ENCODE results near the gene PEX26. TPM values are rescaled to one million over a fixed set of nuclear protein-coding genes. Genes with fewer than 3 reads are reported as not detected.

Gene PEX26
- 10 to 100 TPM; 19.6 to 20.8 TPM for total RNA-seq
- polyA plus RNA-seq (2013, experiment 1 of 2): 23.6 TPM
- polyA plus RNA-seq (2013, experiment 2 of 2): 27.2 TPM
- 38.4 to 138 (median 89.2) reads per million in 172 experiments for total RNA-seq

DNA sequence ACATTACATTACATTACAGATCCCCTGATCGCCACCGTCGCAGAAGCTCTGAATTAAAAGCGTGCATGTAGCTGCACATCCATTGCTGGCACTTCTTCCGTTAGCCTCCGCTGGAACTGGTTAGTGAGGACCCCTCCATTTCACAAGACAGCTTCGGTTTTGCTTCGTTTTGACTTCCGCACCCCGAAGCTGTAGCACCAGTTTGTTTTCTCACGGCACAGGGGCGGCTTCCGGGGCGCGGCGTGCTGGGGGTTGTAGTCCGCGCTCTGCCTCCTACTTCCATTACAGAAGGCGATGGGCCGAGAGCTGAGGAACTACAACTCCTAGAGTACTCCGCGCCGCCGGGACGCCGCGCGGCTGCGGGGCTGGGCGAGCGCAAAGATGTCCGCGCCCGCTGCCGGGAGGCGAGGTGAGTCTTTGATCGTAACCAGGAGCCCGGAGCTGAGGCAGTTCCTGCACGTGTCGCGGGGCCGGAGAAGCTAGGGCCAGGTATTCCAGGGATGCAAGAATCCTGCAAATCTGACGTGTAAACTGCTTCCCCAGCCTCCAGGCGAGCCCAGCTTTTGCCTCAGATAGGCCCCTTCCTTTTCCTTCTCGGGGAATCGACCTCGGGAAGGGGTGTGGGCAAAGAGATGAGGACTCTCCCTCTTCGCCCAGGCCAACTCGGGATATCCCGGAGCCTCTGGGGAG lies at the start of gene PEX26:
Gene PEX26 (plus strand): TSS at position 352 of the 690 bp plus-strand sequence. CDS start 387 bp downstream, outside the sequence.
- H3K4me3 Mint-ChIP-seq: peak within 1 kb of the TSS; percentile 94
- H3K27me3 ChIP-seq (ENCODE audit: control insufficient read depth in 1 of 2, insufficient read depth in 2 of 2, low read length in 2 of 2): no peaks in the 10 kb centered on the region
- intact Hi-C loops (cut with DNase I, micrococcal nuclease): loop anchor here (1.0 to 5.0 kb wide), 9 partner anchors 73 to 1000 kb away; partner anchors contain the start of genes USP18 (in 2 of the 2), ATP6V1E1 (in 1 of the 2), BCL2L13 (in 1 of the 2) and IL17RA (in 1 of the 2)
- peaks cover 29% of the 10 kb centered on the region for H3K4me1 ChIP-seq (ENCODE audit: insufficient read depth, low read length)
- H3K27ac ChIP-seq (ENCODE audit: low read depth in 1 of 2, low read length in 2 of 2): peak within 1 kb of the TSS; percentile 62 to 86
- ATAC-seq (ENCODE audit: poor library complexity) (peak; percentile 98), DNase-seq (peak; percentile 91 to 97 (median 93))
- no peaks in the 10 kb centered on the region for H3K9me3 ChIP-seq (ENCODE audit: control insufficient read depth in 1 of 2, insufficient read depth in 1 of 2, low read length in 2 of 2)
- H3K27ac Mint-ChIP-seq: peak within 1 kb of the TSS; percentile 94
- peak within 1 kb of the TSS; percentile 97 for H3K4me3 ChIP-seq (ENCODE audit: low read length)
- POLR2A ChIA-PET: interaction anchor here (0.6 to 2.7 kb wide), 22 partner anchors 11 to 992 kb away, joined by 3 to 29 read pairs (median 6); partner anchors contain the start of genes BCL2L13, MICAL3, TUBA8 and USP18
- no peaks in the 10 kb centered on the region for H3K27me3 Mint-ChIP-seq
- CTCF ChIA-PET: interaction anchor here (1.0 to 5.0 kb wide), 3 partner anchors 74 to 906 kb away, joined by 3 to 50 read pairs (median 6); no protein-coding TSS in a partner anchor
- TF ChIP-seq, protein P1, sequence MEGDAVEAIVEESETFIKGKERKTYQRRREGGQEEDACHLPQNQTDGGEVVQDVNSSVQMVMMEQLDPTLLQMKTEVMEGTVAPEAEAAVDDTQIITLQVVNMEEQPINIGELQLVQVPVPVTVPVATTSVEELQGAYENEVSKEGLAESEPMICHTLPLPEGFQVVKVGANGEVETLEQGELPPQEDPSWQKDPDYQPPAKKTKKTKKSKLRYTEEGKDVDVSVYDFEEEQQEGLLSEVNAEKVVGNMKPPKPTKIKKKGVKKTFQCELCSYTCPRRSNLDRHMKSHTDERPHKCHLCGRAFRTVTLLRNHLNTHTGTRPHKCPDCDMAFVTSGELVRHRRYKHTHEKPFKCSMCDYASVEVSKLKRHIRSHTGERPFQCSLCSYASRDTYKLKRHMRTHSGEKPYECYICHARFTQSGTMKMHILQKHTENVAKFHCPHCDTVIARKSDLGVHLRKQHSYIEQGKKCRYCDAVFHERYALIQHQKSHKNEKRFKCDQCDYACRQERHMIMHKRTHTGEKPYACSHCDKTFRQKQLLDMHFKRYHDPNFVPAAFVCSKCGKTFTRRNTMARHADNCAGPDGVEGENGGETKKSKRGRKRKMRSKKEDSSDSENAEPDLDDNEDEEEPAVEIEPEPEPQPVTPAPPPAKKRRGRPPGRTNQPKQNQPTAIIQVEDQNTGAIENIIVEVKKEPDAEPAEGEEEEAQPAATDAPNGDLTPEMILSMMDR (IDR thresholded peaks at IDR 0.05): no peak
- H3K9me3 Mint-ChIP-seq: no peaks in the 10 kb centered on the region
- peaks cover 62% of the 10 kb centered on the region for H3K4me1 Mint-ChIP-seq (ENCODE audit: low read depth)
- H3K36me3 ChIP-seq (ENCODE audit: insufficient read depth, low read length): peaks cover 33% of the 10 kb centered on the region
- H3K36me3 Mint-ChIP-seq (ENCODE audit: low read depth): peaks cover 49% of the 10 kb centered on the region

DNA sequence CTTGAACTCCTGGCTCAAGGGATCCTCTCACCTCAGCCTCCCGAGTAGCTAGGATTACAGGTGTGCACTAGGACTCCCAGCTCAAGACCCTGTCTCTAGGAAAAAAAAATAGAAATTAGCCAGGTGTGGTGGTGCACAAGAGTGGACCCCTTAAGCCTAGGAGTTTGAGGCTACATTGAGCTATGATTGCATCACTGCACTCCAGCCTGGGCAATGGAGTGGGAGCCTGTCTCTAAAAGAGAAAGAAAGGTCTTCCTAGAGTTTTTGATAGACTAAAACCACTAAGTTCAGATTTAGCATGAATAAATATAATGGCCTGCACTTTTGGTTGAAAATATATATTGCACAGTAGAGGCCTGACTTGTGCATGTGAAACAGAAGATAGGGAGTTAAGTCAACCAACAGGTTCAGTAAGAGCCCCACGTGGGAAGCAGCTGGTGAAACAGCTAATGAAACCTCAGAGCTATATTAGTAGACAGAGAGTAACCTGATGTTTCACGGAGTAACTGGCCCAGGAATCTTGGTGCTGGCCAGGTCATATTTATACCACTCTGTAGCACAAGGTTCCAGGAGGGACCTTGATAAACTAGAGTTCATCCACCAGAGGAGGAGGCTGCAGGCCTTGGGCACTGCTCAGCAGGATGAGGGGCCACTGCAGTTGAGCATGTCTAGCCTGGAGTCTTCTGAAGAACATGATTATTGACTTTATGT lies 48.8 kb upstream of the PEX26 start:
- no peak for ATAC-seq (ENCODE audit: poor library complexity)
- CTCF ChIA-PET: interaction anchor here (0.6 to 1.5 kb wide), 2 partner anchors 47 to 506 kb away, joined by 3 to 4 read pairs; no protein-coding TSS in a partner anchor

More for the DNA sequence above, 48.8 kb upstream of the PEX26 start:
- TF ChIP-seq, protein P1 (IDR thresholded peaks at IDR 0.05): no peak
- POLR2A ChIA-PET: no interaction called here
- H3K27ac Mint-ChIP-seq: no peak overlapping the region
- H3K36me3 Mint-ChIP-seq (ENCODE audit: low read depth): no peaks in the 10 kb centered on the region
- no peak for DNase-seq
- no peak overlapping the region for H3K4me3 Mint-ChIP-seq
- H3K9me3 Mint-ChIP-seq: no peaks in the 10 kb centered on the region
- Histone ChIP-seq H3K27me3 (ENCODE audit: control insufficient read depth in 1 of 2, insufficient read depth in 2 of 2, low read length in 2 of 2) (peaks cover 14% of the 10 kb centered on the region in 2 experiments), H3K27ac (ENCODE audit: low read depth in 1 of 2, low read length in 2 of 2) (no peak overlapping the region), H3K9me3 (ENCODE audit: control insufficient read depth in 1 of 2, insufficient read depth in 1 of 2, low read length in 2 of 2) (no peaks in the 10 kb centered on the region), H3K36me3 (ENCODE audit: insufficient read depth, low read length) (no peaks in the 10 kb centered on the region), H3K4me3 (ENCODE audit: low read length) (no peak overlapping the region), H3K4me1 (ENCODE audit: insufficient read depth, low read length) (peaks cover 7% of the 10 kb centered on the region)
- intact Hi-C loops (cut with DNase I, micrococcal nuclease): no loop called here
- H3K27me3 Mint-ChIP-seq: peaks cover 41% of the 10 kb centered on the region
- H3K4me1 Mint-ChIP-seq (ENCODE audit: low read depth): peaks cover under 1% of the 10 kb centered on the region
